Spinal cord (tissue), 10 donors: ENCODE results near the gene LLGL1. TPM values are rescaled to one million over a fixed set of nuclear protein-coding genes. Genes with fewer than 3 reads are reported as not detected.

Source experiments
- DNase-seq, 6 donors: peaks; one replicate each; pipeline versions ENCODE4 v3.0.0 to v3.0.0-alpha.2; 2013 to 2015; ENCODE audit warnings: low spot score in 6 of 6, low read depth in 4 of 6
- H3K27ac ChIP-seq: one replicate; pipeline ENCODE4 v1.5.1; 2013; ENCODE audit warnings: low read depth, low read length, control low read depth
- H3K27me3 ChIP-seq: one replicate; pipeline ENCODE4 v1.6.1; 2013; ENCODE audit warnings: low read length; ENCODE audit not compliant: control insufficient read depth, insufficient read depth
- H3K36me3 ChIP-seq: one replicate; pipeline ENCODE4 v1.6.1; 2013; ENCODE audit warnings: low read length; ENCODE audit not compliant: control insufficient read depth, insufficient read depth
- H3K4me1 ChIP-seq: one replicate; pipeline ENCODE4 v1.6.1; 2013; ENCODE audit warnings: low read length; ENCODE audit not compliant: control insufficient read depth, insufficient read depth
- H3K4me3 ChIP-seq: one replicate; pipeline ENCODE4 v1.5.1; 2013; ENCODE audit warnings: low read depth, low read length, control low read depth
- H3K9me3 ChIP-seq: one replicate; pipeline ENCODE4 v1.6.1; 2013; ENCODE audit warnings: low read length; ENCODE audit not compliant: control insufficient read depth, insufficient read depth
- WGBS: methylation state at CpG from one replicate; pipeline ENCODE4 v1.1.5; 2013; ENCODE audit warnings: missing lambda C conversion rate; ENCODE audit not compliant: insufficient coverage; 5-methylcytosine and 5-hydroxymethylcytosine counted together
- polyA plus RNA-seq, 2 donors: library from polyadenylated mRNA; unstranded; fragments of 120-200 nt; gene quantifications; one replicate each; pipeline ENCODE4 v1.2.1, GENCODE V29; 2013; ENCODE audit not compliant: insufficient read length in 2 of 2
- total RNA-seq, 2 donors: library from RNA; depleted of rRNA in 1 of 2; stranded (reverse); fragments of 120-200 nt in 1 of 2; fragments of >200 nt in 1 of 2; gene quantifications; one replicate each; pipeline versions ENCODE4 v1.2.3 to v1.2.4, GENCODE V29; 2013 to 2014
- donor health status: healthy.

Gene LLGL1
- total and polyA plus RNA-seq, 4 donors: 53.2 to 132 (median 79.7) TPM

DNA sequence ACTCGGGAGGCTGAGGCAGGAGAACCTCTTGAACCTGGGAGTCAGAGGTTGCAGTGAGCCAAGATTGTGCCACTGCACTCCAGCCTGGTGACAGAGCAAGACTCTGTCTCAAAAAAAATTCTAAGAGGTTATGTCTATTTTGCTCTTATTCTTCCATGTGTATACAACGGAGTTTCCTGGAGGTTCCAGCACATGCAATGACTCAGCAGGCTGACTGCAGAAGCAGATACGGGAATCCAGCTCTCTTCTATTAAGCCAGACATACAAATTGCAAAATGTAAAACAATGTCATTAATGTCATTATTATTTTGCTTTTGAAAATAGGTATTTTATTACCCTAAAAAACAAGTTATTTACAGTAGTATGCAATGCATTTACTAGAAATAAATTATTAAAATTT, 53.4 kb downstream of the LLGL1 start:
- Histone ChIP-seq H3K27ac (no peak overlapping the region), H3K27me3 (no peaks in the 10 kb centered on the region), H3K4me1 (peaks cover 5% of the 10 kb centered on the region), H3K4me3 (no peak overlapping the region), H3K9me3 (no peaks in the 10 kb centered on the region), H3K36me3 (peaks cover 92% of the 10 kb centered on the region)
- WGBS: 100% methylated on average over 1 of the region's 3 CpGs
- DNase-seq: no peak

DNA sequence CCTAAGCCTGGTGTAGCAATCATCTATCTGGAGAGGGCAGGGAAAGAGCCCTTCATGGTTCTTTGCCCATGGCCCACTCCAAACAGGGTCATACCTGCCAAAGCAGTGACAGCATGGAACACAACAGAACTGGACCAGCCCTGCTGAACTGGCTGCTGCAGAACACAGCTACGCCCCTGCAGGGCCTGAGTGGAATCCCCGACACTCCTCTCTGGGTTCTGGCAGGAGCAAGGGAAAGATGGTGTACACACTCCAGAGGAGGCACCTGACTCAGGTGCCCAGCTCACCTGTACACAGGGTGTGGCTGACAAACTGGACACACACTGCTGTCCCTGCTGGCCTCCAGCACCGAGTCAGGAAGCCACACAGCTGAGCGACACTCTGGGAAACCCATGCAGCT, 54.8 kb downstream of the LLGL1 start:
- peaks cover 90% of the 10 kb centered on the region for H3K36me3 ChIP-seq
- DNase-seq: no peak
- WGBS: 92% methylated on average over 4 of the region's 4 CpGs

DNA sequence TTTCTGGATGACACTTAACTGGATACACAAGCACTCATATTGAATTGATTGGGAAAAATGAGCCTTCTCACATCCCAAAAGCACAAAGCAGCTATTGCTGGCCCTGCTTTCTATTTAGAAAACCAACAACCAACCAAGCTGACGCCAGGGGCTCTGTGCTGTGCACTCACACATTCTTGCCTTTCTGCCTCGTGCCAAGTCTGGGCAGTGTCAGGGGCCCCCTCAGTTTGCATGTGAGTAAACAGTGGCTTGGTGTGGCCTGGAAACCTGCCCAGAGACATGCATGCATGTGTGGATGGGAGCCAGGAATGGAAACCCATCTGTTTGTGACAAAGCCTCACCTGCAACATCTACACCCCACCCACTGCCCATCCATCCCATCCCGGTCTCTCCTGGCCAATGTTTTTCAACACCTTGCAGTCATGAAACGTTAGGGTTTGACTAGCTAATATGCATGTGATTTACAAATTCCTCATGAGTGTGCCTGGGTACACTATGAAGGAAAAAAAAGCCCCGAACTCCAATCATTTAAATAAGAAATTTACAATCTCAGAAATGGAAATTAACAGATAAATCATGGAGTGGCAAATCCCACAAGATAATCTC, 55.4 kb downstream of the LLGL1 start:
- Histone ChIP-seq H3K36me3 (peaks cover 90% of the 10 kb centered on the region), H3K27ac (no peak overlapping the region), H3K4me3 (no peak overlapping the region), H3K9me3 (no peaks in the 10 kb centered on the region), H3K4me1 (peaks cover 5% of the 10 kb centered on the region), H3K27me3 (no peaks in the 10 kb centered on the region)
- 50% methylated on average over 2 of the region's 5 CpGs for WGBS
- peak in 2 of 6 donors; percentile 29 to 59 for DNase-seq

More for the DNA sequence above, 54.8 kb downstream of the LLGL1 start:
- H3K9me3 ChIP-seq: no peaks in the 10 kb centered on the region
- H3K27me3 ChIP-seq: no peaks in the 10 kb centered on the region
- H3K4me3 ChIP-seq: no peak overlapping the region
- H3K27ac ChIP-seq: no peak overlapping the region
- H3K4me1 ChIP-seq: peaks cover 5% of the 10 kb centered on the region

DNA sequence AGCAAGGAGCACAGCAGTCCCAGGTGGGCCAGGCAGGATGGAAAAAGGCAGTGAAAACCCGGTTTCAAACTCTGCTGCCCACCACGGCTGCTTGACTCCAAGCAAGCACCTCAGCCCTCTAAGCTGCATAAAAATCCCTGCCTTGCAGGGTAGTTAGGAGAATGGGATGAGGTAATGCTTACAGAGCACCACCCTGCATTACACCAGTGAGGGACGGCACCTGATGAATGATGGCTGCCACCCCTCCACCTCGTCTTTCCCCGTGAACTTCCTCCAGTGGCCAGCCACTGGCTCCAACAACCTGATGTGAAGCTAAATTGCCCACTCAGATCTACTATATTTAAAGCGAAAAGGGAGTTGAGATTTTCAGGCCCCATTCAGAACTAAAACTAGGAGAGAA, 56.4 kb downstream of the LLGL1 start:
- H3K27me3 ChIP-seq: no peaks in the 10 kb centered on the region
- H3K4me1 ChIP-seq: peaks cover 5% of the 10 kb centered on the region
- WGBS: 91% methylated on average over 5 of the region's 6 CpGs
- no peak overlapping the region for H3K27ac ChIP-seq
- H3K4me3 ChIP-seq: no peak overlapping the region
- peaks cover 90% of the 10 kb centered on the region for H3K36me3 ChIP-seq
- H3K9me3 ChIP-seq: no peaks in the 10 kb centered on the region
- DNase-seq: no peak

DNA sequence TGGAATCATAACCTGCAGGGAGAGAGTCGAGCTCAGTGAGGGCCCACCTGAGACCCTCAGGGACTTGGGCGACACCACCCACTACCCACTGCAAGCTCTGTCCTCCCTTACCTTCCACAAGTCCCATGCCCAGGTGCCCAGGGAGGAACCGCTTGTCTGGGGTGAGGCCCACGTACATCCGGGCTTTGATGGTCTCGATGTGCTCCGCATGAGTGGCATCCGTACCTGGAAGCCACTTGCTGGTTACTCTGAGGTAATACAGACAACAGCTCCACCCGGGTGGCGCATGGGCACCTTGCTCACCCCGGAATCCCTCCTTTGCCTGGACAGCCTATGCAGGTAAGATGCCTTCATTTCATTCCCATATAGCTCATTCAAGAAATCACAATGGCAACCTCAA, 59.9 kb downstream of the LLGL1 start:
- Histone ChIP-seq H3K9me3 (no peaks in the 10 kb centered on the region), H3K4me3 (no peak overlapping the region), H3K27me3 (no peaks in the 10 kb centered on the region), H3K27ac (no peak overlapping the region), H3K36me3 (peaks cover 92% of the 10 kb centered on the region), H3K4me1 (peaks cover 3% of the 10 kb centered on the region)
- 96% methylated on average over 11 of the region's 11 CpGs for WGBS
- no peak for DNase-seq

DNA sequence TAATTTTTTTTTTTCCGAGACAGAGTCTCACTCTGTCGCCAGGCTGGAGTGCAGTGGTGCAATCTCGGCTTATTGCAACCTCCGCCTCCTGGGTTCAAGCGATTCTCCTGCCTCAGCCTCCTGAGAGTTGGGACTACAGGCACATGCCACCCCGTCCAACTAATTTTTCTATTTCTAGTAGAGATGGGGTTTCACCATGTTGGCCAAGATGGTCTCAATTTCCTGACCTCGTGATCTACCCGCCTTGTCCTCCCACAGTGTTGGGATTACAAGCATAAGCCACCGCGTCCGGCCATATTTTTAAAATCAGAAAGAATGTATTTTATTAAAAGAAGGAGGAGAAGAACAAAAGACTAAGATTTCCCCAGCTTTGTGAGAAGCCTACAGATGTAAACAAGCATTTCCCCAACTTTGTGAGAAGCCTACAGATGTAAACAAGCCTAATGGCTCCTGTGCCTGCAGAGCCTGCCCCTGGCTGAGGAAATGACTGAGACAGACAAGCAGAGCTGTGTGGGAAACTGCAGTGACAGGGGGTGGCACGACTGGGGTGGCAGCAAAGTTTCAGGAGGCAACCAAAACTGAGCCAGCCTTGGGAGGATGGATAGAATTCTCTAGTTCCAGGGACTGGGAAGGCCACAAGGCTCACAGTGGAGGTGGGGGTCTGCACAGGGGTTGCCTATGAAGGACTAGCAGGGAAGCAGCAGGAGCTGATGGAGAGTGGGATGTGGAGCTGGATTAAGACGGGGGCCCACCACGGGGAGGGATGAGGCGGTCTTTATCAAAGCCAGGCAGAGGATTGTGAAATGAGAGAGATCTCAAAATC, 66.5 kb downstream of the LLGL1 start:
- Histone ChIP-seq H3K27me3 (no peaks in the 10 kb centered on the region), H3K27ac (no peak overlapping the region), H3K4me3 (no peak overlapping the region), H3K9me3 (no peaks in the 10 kb centered on the region), H3K4me1 (no peaks in the 10 kb centered on the region), H3K36me3 (peaks cover 86% of the 10 kb centered on the region)
- no peak for DNase-seq
- WGBS: 97% methylated on average over 4 of the region's 15 CpGs

Other genes with a start within 250 kb of the LLGL1 start
- gene ATPAF2, start 186.5 kb upstream of the LLGL1 start, total RNA-seq: 10 to 100 TPM; 22.8 to 25.8 TPM
- gene ATPAF2, start 186.5 kb upstream of the LLGL1 start, polyA plus RNA-seq: 10 to 100 TPM; 26.8 to 31.5 TPM
- 1 to 10 TPM; 8.0 to 8.2 TPM for gene GID4, start 186.2 kb upstream of the LLGL1 start, total RNA-seq
- 10 to 100 TPM; 13.7 to 13.9 TPM for gene GID4, start 186.2 kb upstream of the LLGL1 start, polyA plus RNA-seq
- gene DRG2, start 137.7 kb upstream of the LLGL1 start, total RNA-seq: 10 to 100 TPM; 20.6 to 41.8 TPM
- gene DRG2, start 137.7 kb upstream of the LLGL1 start, polyA plus RNA-seq: 10 to 100 TPM; 33.0 to 34.6 TPM
- 1 to 10 TPM; 1.3 to 1.8 TPM for gene MYO15A, start 116.9 kb upstream of the LLGL1 start, total RNA-seq
- 1 to 10 TPM; 5.4 to 6.8 TPM for gene MYO15A, start 116.9 kb upstream of the LLGL1 start, polyA plus RNA-seq
- 10 to 100 TPM; 71.5 to 79.3 TPM for gene ALKBH5, start 41.8 kb upstream of the LLGL1 start, total RNA-seq
- gene ALKBH5, start 41.8 kb upstream of the LLGL1 start, polyA plus RNA-seq: 10 to 100 TPM; 70.8 to 74.1 TPM
- 100 to 1,000 TPM in 1 of 2 donors, 10 to 100 TPM in 1; 77.4 to 124 TPM for gene FLII, start 33.1 kb downstream of the LLGL1 start, total RNA-seq
- gene FLII, start 33.1 kb downstream of the LLGL1 start, polyA plus RNA-seq: 100 to 1,000 TPM; 128 to 133 TPM
- gene MIEF2, start 35.0 kb downstream of the LLGL1 start, total RNA-seq: 10 to 100 TPM; 15.5 to 18.5 TPM
- gene MIEF2, start 35.0 kb downstream of the LLGL1 start, polyA plus RNA-seq: 10 to 100 TPM; 19.7 to 24.1 TPM
- 10 to 100 TPM; 28.1 to 36.2 TPM for gene TOP3A, start 89.4 kb downstream of the LLGL1 start, total RNA-seq
- 10 to 100 TPM; 43.6 to 70.6 TPM for gene TOP3A, start 89.4 kb downstream of the LLGL1 start, polyA plus RNA-seq
- 10 to 100 TPM; 10.7 to 11.2 TPM for gene SMCR8, start 89.7 kb downstream of the LLGL1 start, total RNA-seq
- gene SMCR8, start 89.7 kb downstream of the LLGL1 start, polyA plus RNA-seq: 1 to 10 TPM; 9.1 to 9.2 TPM
- 10 to 100 TPM; 13.7 to 16.9 TPM for gene SHMT1, start 137.9 kb downstream of the LLGL1 start, total RNA-seq
- gene SHMT1, start 137.9 kb downstream of the LLGL1 start, polyA plus RNA-seq: 10 to 100 TPM; 14.9 to 20.0 TPM
- gene EVPLL, start 152.1 kb downstream of the LLGL1 start, total RNA-seq: under 1 TPM in 1 of 2 donors, not detected in 1; 0.10 TPM
- 1 to 10 TPM in 1 of 2 donors, under 1 TPM in 1; 0.70 to 2.5 TPM for gene EVPLL, start 152.1 kb downstream of the LLGL1 start, polyA plus RNA-seq